Stimulated activated CD8-positive, alpha-beta memory T cell treated with anti-CD3 and anti-CD28 coated beads, Interleukin-2, amount 100 ng/mL, for 48 hours (primary cell): Measurements from ENCODE around the gene STC2.
"Not testable (repeated sequence)": the region's sequence is repeated elsewhere in the genome, so short reads cannot be mapped to it uniquely, and the experiment has no call there.

ENCODE experiments used
- DNase-seq, 2 donors: peaks; one replicate each; pipeline ENCODE4 v3.0.0-alpha.2; 2020; ENCODE audit warnings: low read depth in 2 of 2

STC2 gene, protein sequence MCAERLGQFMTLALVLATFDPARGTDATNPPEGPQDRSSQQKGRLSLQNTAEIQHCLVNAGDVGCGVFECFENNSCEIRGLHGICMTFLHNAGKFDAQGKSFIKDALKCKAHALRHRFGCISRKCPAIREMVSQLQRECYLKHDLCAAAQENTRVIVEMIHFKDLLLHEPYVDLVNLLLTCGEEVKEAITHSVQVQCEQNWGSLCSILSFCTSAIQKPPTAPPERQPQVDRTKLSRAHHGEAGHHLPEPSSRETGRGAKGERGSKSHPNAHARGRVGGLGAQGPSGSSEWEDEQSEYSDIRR

DNA sequence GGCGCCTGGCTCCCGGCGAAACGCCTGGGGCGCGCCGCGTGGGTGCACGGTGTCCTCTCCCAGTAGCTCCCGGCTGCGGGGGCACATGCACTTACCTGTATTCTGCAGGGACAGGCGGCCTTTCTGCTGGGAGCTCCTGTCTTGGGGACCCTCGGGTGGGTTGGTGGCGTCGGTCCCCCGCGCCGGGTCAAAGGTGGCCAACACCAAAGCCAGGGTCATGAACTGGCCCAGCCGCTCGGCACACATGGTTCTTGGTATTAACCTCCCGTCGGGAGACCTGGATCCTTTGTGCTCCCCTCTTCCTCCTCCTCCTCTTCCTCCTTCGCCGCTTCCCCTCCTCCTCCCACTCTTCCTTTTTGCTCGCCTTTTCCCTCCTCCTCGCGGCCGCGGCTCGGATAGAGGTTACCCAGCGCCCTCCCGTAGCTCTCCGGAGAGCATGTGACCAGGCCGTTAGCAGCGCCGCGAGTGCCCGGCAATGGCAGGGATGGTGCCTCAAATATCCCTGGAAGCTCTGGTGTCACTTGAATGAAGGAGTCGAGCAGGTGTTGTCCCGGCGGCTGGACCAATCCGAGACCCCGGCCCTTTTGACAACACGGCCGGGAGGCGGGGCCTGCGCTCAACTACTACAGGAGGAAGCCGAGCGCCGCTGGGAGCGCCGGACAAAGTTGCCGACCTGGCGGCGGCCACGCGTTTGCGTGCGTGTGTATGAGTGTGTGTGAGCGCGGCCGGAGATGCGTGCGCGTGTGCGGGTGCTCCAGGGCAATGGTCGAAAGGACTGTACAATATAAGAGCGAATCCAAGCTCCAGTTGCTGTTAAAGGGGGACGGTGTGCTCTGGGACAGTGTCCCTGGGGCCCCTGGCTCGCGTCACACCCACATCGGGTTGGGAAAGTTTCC is at the start of gene STC2:
STC2 (minus strand) TSS at position 467 of the 896 bp plus-strand sequence; CDS start at position 246, 221 bp downstream.
- DNase-seq: peak; percentile 55 to 64

DNA sequence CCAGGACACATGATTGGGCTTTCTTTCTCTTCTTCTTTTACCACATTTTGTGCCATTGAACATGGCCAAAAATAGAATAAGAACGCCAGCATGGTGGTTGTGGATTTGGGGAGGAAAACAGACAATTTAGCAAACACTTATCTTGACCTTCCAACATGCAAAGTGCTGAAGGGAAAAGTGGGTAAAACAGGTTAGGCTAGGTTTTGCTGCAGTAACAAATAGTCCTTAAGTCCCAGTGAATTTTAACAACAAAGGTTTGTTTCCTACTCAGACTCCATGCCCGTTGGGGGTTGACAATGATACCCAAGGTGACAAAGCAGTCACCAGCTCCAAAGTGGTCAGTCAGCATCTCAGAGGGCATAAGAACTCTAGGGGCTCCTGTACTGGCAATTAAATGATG is 43.2 kb upstream of the STC2 start:
- DNase-seq: no peak

DNA sequence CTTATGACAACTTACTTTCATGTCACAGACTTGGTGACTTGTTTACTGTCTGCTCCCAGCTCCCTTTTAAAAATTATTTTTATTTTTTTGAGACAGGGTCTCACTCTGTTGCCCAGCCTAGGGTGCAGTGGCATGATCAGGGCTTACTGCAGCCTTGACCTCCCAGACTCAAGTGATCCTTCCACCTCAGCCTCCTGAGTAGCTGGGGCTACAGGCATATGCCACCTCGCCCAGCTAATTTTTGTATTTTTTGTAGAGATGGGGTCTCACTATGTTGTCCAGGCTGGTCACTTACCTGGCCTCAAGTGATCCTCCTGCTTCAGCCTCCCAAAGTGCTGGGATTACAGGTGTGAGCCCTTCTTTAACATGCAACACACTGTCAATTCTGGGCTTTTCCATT is 35.2 kb upstream of the STC2 start:
- DNase-seq: not testable (repeated sequence)

DNA sequence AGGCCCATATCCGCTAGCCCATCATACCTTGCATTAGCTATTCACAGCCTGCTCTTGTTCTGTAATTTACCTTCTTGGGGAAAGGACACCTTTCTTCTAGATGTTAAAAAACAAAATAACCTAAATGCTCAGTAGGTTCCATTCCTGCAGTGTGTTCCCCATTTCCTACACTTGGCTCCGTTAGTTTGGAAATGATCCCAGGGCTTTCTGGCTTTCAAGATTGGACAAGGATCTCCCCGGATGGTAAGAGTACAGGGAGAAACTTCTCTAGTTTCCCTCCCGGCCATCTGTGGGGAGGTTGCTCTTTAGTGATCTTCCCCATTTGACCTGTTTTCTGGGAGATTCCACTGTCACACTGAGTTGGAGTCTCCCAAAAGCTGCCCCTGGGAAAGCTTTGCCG is 27.3 kb upstream of the STC2 start:
- DNase-seq: no peak

DNA sequence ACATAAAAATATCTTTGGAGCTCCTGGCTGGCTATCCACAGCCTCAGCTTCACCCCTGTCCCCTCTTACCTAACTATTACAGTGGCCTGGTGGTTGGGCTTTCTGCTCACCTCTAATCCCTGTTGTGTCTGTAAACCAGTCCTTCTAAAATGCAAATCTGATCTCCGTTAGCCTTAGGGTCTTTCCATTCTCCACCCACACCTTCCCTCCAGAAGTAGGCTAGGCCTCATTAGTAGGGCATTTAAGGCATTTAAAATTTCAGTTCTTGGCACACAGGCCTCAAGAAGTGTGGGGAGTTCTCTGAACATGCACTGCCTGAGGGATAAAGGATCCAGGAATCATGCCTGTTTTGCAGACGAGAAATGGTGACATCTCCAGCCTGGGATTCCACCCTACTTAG is 26.4 kb upstream of the STC2 start:
- no peak for DNase-seq

DNA sequence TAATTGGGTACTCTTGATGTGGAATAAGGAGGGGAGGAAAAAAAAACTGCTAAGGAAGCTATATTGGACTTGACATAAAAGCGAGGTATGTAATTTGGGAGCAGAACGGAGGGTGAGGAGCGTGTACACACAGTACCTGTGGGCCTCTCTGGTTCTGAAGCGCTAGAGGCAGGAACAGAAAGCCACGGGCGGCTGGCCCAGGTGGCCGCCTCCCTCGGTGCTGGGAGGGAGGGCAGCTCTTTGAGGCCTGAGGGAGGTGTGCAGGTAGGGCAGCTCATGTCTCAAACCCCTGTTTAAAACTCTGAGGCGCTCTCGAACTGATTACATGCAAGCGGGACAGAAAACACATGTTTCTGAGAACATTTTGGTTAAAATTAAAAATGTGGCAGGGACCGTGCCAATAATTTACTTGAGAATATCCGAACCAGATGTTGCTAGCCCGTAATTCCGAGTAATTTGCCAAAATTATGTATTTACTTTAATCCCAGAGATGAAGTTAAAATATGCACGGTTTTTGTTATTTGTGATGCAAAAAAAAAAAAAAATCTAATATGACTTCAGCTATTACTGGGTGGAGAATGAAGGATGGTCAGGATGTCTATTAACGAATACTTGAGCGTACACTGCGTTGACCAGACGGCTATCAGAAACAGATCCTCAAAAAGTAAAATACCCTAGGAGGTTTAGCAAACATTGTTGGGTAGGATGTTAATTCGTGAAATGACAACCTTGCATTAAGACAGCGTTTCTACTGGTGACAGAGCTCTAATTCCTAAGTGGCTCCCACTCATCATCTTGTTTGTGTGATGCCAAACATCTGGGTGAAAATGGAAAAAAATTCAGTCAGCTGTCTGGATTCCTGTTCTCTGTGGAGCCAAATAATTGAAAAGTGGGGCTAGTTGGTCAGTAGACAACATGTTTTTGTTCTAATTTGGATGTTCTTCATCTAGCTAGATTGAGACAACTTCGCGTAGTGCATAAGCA is 24.4 kb upstream of the STC2 start:
- no peak for DNase-seq

DNA sequence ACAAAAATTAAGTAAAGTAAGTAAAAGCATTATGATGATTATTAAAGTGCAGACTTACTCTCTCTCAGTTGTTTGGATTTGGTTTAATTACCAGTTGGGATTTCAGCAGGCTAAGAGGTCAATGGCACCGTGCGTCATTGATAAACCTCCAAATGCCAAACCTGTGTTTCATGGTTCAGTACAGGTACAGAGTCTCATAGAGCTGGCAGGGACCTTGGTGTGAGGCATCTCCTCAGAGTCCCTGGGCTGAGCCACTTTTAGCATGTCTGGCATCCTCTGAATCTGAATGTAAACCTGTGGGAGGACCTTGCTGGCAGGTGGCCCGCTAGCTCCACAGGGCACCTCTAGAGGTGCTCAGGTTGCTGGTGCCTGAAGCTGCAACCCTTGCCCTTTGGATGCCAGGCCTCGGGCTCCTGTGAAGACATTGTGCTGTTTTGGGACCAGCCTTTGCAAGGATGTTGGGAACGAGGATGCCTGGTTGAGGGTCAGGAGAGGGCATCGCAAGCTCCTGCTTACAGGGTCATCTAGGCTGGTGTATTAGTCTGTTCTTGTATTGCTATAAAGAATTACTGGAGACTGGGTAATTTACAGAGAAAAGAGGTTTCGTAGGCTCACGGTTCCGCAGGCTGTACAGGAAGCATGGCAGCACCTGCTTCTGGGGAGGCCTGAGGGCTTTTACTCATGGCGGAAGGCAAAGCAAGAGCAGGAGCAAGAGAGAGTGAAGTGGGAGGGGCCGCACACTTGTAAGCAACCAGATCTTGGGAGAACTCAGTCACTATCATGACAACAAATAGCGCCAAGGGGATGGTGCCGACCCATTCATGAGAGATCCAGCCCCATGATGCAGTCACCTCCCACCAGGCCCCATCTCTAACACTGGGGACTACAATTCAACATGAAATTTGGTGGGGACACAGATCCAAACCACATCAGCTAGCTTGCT is 14.9 kb upstream of the STC2 start:
- no peak for DNase-seq

DNA sequence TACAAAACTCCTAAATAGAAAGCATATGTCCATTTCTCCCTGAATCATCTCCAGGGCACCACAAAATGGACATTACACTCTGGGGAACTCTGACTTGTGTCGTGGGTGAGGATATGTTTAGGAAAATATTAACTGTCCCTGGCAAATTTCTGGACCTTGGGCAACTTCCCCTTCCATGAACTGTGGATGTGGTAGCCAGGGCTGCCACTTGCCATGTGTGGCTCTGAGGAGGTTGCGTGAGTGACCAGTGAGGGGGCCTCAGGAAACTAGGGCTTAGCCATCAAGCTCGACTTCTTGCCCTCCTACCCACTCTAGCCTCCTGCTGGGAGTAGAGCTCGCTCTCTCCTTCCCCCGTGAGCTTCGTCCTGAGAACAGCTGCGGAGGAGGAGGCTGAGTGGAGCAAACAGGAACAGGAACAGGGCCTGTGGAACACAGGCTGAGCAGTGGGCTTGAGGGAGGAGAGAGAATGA is 13.8 kb upstream of the STC2 start:
- DNase-seq: no peak

DNA sequence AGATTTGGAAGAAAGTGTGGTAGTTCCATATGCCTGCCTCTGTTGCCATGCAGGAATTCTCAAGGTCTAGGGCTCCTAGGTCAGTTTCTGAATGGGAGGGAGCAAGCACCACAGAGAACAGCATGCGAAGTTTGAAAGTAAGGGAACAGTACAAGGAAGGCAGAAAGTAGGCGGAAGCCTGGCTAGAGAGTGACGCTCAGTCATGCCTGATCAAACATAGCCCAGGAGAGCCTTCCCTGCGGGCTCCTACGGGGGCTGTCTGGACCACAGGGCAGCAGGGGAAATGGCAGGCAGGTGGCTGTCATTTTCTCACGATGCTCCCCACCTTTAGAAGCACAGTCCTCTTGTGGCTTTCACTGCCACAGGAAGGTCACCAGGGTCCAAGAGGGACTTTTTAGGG is 12.8 kb upstream of the STC2 start:
- DNase-seq: no peak

DNA sequence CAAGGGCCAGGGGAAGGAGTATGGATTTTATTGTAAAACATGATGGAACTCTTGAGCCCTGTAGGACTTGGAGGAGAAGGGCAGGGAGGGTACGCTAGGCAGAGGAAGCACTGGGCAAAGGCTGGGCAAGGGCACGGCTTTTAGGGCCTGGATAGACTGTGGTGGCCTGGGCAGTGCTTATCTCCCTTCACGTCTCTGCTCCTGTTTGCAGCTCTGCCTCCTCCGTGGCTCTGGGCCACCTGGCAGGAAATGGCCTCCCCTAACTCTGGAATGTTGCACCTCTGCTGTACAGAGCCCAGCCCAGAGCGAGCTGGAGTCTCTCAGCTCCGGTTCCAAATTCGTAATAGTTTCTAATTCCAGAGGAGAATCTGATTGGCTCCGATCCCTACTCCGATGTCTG is 12.2 kb upstream of the STC2 start:
- no peak for DNase-seq

DNA sequence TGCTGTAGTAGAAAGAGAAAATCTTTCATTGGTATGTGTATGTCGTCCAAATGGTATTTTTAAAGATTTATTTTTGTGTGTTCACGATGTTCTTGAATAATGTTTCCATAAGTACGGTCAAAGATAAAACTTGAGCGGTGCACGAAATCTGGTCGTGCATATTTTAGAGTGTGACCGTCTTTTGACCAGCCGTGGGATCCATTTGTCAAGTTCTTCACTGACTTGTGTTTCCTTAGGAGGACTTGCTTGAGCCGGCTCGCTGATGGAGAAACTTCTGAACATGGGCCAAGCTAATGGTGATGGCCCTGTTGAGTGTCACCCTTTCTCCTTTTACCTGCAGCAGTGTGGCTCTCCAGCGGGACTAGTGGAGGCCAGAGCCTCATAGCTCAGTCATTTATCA is 11.1 kb upstream of the STC2 start:
- no peak for DNase-seq

DNA sequence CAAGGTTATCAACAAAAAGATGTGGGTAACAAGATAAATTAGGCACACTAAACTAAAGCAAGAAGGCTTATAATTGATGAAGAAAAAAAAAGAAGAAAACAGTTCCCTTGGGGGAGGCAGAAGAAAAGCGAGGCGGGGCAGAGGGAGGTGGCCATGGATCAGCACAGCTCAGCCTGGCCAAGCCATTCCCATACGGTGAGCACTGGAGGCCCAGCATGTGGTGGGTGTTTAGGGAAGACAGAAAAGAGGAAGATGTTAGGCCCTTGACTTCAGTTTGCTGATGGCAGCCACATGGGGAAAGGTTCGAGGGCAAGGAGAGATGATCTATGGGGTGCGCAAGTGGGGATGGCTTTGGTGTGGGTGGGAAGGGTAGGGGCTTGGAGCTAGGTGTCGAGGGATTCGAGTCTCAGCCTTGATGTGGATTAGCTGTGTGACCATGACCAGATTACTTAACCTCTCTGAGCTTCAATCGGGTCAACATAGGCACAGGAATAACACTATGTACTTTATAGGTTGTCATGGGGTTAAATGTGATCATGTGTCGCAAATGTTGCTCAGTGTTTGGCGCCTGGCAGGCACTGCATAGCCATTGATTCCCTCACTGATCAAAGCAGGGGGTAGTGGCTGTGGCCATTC is 10.3 kb upstream of the STC2 start:
- no peak for DNase-seq

DNA sequence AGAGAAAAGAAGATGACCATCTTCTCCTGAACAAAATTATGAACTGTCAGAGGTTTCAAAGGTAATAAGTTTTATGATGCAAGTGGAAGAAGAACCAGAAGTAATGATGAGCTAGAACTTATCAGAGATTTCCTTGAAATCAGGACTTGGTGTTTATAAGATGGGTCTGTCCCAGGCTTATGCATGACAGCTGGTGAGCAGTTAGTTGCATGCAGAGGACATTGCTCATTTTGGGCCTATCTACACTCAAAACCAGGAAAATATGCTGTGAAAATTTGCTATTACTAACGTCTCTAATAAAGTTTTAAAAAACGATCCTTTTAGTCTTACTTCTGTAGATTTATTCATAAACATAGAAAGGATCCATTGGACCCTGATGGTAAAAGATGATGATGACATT is 6.6 kb upstream of the STC2 start:
- DNase-seq: no peak

DNA sequence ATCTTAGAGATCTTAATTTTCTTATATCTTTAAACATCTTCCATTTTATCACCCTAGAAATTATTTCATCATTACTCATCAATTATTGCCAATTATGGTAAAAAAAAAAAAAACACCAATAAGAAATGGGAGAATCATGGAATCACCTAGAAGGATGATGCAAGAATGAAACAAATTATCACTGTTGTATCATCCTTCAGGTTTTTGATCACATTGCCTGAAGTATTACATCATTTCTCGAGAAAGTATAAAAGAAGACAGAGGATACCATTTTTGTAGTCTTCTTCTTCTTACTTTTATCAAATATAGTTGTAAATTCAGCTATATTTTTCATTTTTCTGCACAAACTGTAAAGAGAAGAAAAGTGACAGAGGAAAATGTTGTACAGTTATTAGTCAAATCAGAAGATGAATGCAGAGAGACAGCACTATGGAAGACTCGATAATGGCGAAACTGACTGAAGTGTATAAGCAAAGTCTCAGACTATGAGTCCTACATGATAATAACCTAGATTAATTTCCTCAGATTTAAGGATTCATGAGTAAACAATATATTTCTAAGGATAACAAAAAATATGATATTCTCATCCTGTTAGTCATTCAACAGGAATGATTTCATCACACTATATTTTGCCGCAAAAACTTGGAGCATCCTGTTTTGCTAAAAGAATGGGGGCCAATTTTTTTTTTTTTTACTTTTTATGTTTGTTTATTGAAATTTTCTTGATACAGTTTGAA is 5.9 kb upstream of the STC2 start:
- no peak for DNase-seq

DNA sequence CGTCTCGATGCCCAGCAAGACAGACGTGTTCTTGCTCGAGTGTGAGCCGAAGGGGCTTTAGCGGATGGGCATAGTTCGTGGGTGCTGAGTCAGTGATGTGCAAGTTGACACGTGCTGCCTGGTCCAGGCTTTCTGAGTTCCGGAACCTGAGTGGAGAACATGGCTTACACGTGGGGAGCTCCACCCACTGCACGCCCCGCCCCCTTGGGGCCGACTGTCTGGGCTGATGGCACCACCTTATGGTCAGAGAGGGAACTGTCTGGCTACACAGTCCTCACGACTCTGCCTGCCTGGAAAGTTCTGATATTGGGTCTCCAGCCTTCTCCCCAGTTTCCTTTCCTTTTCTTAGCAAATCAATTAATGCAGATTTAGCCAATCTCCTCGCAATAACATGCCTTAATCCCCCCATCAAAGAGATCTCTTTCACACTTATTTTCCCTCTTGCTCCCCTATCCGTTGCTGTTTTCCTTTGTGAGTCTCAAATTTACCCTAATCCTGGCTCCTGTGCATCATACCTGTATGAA is 3.8 kb upstream of the STC2 start:
- peak; percentile 74 to 86 for DNase-seq

DNA sequence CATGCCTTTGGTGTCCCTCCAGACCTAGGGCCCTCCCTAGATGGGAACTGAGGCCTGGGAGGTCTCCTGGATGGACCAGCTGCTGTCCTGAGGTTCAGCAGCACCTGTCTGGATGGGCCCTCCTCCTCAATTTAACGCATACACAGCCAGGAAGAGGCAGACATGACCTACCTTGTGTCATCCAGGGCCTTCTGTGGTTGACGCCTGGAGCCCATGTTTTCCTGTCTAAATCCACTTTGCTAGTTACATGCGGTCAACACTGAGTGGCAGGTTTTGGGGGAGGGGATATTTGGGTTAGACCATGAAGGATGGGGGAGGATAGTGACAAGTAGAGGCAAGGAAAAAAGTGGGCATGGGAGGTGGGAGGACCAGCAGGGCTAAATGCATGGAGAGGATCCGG is 3.1 kb upstream of the STC2 start:
- no peak for DNase-seq

DNA sequence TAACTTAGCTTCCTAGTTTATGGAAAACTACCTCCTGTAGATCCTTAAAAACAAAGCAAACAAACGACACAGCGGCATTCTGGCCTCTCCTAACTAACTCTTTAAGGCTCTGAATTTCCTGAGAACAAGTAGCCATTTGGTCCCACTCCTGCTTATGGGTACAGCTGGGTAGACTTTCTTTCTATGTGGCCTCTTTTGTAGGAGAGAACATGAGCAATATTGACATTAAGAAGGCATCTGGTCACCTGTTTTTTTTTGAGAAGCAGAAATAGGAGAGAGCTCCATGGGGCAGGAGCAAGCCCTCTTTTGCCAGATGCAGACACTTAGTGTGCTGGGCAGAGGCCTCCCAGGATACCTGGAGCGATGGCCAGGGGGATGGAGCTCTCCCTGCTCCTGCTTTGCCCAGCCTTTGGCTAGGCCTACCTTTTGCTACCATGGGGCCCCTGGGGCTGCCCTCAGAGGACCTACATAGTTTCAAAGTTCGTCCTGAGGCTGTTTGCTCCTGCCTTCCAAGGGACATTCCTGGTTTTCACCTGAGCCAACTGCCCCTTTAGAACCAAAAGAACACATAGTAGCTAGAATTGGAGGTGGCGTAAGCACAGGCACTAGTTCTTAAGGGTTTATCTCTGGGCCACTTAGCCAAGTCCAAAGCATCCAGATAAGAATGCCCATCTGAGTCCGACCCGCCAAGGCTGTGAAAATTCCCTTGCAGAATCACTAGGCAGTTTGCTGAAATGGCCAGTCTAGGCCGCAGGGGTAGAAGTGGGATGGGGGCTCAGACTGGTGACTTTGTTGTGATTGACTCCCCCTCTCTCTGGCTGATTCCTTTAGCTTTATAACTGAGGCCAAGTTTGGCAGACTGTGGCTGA is 2.4 kb upstream of the STC2 start:
- no peak for DNase-seq
